HUDEP-2 (cell line): ENCODE results near the gene CAPNS2.
"Not testable (repeated sequence)": the region's sequence is repeated elsewhere in the genome, so short reads cannot be mapped to it uniquely, and the experiment has no call there.

Source experiments
- DNase-seq, 76 experiments: peaks; one replicate each; lab custom pipeline; 2025; ENCODE audit not compliant: unreplicated experiment in 76 of 76; lab: John Stamatoyannopoulos, UW

Gene CAPNS2

DNA sequence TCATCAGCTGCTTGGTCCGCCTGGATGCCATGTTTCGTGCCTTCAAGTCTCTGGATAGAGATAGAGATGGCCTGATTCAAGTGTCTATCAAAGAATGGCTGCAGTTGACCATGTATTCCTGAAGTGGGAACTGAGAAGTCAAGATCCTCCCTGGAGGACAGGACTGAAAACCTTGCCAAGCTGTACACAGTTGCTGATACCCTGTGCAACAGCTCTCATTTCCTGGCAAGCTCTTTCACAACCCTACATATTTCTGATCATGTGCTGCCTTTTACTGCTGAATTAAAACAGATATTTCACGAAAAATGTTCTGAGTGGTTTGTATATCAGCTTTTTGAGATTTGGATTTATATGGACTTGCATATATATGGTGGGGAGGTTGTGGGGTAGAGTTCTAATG is 898 bp downstream of the CAPNS2 start:
- DNase-seq = no peak

DNA sequence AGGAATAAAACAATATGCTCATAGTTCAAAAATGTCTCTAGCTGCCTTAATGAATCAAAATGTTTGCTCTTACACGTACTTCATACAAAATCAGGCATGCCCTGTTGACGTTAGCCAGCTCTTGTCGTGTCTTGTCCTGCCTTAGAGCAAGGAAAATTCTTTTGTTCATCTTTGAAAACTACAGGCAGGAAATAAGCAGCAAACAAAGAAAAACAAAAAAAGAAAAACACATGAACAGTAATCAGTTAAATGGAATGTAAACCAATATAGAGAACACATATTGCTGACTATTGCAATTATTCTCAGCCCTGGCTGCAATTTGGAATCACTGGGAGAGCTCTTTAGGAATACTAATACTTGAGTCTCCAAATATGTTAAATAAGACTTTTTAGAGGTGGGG is 1.7 kb downstream of the CAPNS2 start:
- no peak for DNase-seq

DNA sequence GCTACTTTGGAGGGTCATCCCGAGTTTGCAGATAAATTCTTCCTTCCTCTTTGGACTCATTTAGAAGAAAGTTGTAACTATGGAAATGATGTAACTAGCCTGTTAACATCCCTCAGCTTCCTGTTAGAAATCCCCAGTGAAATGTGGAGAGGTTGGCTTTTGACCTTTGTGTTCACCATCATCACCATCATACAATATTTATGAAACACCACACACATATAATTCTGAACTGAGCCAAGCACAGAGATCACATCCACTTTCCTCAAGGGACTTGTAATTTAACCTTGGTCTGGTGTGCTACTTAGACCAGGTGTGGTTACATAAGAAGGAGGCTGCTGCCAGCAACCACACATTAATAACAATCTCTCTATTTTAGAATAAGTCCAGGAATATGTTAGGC is 2.5 kb downstream of the CAPNS2 start:
- no peak for DNase-seq

DNA sequence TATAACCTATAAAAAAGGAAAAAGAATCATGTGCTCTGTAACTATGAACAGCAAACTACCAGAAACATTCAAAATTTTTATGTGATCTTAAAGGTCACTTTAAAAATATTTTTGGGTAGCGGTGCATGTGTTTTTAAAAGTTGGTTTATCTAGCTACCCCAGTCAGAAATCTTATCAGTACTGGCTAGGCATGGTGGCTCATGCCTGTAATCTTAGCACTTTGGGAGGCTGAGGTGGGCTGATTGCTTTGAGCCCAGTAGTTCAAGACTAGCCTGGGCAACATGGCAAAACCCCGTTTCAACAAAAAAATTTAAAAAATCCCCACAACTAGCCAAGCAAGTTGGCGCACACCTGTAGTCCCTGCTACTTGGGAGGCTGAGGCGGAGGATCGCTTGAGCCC is 3.7 kb downstream of the CAPNS2 start:
- DNase-seq = peak in 14 of 76 experiments; percentile 0 to 30 (median 6)

DNA sequence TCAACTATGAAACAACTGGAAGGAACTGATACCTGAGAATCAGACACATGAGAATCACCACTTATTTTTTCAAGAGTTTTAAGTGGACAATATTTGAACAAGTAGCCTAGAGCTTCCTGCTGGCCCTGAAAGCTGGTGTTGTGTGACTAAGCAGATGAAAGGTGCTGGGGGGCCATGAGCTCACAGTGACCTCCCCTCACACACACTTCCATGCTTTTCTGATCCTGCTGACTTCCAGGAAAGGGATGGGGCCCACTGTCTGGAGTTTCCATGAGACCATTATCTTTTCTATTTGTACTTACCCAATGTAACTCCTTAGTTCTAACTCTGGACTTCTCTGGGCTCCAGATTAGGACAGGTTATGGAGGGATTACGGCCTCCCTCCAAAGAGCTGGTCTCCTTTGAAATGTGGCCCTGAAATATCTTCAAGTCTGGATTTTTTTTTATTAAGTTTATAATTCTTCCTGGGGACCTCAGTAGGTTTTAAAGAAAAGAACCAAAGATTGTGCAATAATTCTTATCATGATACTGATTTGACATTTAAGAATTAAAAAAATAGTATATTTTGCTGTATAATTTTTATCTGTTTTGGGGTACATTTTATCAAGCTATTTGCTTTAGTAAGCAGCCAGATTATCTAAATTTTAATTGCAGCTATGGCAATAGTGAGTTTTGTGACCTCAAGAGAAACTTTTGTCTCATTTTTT is 4.9 kb downstream of the CAPNS2 start:
- no peak for DNase-seq

DNA sequence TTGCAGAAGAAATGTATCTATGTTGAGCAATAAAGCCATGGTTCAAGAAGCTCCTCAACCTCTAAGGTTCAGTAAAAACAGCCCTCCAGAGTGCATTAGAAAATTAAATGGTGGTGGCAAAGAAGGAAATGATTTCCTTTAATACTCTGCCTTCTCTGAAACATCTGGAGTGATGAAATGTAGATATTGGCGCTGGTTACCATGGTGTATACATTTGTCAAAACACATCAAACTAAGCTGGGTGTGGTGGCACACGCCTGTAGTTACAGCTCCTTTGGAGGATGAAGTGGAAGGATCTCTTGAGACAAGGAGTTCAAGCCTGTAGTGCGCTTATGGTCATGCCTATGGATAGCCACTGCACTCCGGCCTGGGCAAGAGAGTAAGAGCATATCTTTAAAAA is 6.0 kb downstream of the CAPNS2 start:
- DNase-seq = no peak

DNA sequence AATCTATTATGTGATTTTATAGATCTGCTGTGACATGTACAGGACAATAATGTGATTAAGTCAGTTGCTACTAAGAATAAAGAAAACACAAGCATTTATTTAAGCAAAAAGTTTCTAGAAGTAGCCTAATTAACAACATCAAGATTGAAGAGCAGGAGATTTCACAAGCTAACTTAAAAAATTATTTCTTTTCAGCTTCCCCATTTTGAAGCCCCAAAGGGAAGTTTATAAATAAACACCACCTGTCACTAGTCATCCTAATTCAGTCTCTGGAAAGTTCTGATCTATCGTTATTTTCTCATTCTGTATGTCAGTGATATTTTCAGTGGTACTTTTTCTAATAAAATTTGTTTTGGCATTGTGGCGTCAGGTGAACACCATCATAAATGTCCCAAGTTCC is 8.3 kb downstream of the CAPNS2 start:
- DNase-seq = no peak

DNA sequence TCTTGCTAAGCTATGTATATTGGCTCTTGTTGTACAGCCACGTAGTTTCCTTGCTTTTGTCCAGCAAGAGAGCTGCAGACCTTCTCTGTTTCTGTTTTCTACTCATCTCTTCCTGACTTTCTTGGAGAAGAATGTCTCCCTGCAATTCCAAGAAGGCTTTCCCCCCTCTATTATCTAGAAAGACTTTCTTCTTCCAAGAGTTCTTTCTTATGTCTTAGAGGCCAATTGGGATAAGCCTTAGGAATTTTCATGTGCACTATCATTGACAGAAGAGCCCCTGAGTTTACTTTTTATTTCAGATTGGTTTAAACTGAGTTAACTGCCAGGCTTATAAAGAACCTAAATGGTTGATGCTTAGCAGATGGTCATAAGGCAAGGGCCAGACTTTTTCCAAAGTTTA is 9.0 kb downstream of the CAPNS2 start:
- no peak for DNase-seq

DNA sequence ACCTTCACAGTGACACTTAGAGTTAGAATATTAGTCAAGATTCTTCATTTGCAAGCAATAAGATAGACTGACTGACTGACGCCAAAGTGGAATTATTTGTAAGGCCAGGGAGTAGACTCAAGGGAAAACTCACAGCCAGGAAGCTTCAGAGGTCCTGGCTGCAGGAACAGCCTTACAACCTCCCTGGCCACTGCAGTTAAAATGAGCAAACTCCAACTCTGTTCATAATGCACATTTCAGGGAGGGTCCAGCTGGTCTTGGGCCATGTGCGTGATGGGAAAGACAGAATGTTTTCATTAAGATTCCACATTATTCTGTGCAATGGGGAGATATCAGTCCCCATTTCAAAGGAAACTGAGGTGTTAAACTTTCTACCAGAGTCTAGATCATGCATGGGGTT is 9.9 kb downstream of the CAPNS2 start:
- no peak for DNase-seq

DNA sequence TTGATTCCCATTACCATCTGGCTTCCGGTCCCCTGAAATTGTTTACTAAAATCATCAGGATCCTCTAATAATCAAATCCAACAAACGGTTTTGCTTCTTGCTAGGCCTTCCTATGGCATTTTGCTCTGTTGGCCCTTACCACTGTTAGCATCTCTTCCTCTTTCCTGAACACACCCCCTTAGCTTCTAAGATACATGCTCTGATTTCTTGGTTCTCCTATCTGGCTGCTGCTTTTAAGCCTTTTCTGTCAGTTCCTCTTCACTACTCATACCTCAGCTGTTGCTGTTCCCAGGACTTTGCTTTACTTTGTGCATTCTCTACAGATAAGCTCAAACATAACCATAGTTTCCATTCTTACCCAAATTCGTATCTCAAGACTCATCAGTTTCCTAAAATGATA is 11.4 kb downstream of the CAPNS2 start:
- no peak for DNase-seq

DNA sequence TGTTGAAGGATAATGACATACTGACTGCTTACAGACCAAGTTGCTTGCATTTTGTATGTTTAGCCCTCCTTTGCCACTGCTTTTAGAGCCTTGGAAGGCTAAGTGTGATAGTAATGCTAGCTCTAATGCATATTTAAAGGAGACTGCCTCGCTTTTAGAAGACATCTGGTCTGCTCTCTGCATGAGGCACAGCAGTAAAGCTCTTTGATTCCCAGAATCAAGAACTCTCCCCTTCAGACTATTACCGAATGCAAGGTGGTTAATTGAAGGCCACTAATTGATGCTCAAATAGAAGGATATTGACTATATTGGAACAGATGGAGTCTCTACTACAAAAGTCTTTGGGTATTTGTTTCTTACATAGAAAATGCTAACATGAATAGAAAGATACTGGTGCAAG is 19.1 kb downstream of the CAPNS2 start:
- DNase-seq = no peak

DNA sequence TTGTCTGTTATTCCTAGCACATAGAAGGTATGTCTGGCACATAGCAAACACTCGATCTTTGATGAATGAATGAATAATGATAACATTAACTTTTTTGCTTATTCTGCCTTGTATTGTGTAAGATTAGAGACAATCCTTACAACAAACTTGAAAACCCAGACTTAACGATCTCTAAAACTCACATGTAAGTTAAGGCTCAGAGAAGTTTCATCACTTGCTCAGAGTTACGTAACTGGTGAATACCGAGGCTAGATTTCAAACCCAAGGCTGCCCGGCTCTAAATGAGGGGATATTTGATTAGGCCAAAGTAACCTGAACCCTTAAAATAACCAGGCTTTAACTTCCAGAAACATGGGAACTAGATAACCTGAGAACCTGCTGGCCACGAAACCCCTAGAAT is 22.3 kb downstream of the CAPNS2 start:
- DNase-seq = no peak

DNA sequence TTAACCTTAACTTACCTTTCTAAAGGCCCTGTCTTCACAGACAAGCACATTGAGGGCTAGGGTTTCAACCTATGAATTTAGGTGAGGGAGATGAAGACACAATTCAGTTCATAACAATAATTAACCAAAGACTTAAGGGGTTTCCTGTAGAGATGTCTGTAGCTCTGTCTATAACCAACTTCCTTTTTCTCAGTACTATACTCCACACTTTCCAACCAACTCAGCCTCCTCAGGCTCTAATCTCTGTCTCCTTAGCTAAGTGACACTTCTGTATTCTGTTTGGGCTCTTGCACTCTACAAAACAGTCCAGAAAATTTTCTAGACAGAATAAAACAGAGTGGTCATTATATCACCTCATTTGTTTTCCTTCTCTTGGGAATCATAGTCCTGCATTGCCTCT is 25.8 kb downstream of the CAPNS2 start:
- DNase-seq = no peak

DNA sequence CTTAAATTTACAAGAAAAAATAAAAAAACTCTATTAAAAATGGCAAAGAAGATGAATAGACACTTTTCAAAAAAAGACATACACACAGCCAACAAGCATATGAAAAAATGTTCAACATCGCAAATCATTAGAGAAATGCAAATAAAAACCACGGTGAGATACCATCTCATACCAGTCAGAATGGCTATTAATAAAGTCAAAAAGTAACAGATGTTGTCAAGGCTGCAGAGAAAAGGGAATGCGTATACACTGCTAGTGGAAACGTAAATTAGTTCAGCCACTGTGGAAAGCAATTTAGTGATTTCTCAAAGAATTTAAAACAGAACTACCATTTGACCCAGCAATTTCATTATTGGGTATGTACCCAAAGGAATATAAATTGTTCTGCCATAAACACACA is 31.4 kb downstream of the CAPNS2 start:
- DNase-seq = no peak

DNA sequence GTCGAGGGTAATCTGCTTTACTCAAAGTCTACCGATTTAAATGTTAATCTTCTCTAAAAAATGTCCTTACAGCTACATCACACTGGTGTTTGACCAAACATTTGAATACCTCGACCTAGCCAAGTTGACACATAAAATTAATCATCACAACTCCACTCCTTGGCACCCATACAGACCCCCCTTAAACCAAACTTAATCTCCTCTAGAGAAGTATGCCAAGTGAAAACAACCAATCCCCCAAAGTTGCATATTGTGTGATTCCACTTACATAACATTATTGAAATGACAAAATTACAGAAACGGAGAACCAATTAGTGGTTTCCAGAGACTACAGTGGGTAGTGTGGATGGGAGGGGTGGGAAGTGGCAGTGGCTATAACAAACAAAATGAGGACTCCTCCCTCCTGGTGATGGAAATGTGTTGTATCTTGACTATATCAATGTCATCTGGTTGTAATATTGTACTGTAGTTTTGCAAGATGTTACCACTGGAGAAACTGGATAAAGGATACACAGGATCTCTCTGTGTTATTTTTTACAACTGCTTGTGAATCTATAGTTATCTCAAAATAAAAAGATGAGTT is 39.4 kb downstream of the CAPNS2 start:
- DNase-seq = no peak

DNA sequence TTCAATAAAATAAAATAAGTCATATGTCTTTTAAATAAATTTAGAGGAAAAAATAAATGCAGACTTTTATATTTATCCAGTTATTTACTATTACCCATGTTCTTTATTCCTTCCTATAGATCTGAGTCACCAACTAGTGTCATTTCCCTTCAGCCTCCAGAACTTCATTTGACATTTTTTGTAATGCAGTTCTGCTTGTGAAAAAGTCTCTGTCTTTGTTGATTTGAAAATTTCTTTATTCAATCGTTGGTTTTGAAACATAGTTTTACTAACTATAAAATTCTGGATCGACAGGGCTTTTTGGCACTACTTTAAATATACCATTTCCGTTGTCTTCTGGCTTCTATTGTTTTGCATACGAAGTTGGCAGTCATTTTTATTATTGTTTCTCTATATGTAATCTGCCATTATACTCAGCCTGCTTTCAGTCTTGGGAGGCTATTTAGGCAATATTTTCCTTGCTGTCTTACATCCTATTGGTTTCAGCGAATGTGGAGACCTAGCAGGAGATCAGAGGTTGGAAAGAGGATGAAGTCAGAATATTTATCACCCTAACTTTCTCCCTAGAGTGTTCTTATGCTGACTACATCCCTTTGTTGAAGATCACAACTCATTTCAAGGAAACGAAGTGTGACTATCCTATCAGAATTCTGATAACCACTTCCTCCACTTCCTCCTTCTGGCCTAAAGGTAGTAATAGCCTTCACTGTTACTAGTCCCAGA is 47.3 kb downstream of the CAPNS2 start:
- no peak for DNase-seq

DNA sequence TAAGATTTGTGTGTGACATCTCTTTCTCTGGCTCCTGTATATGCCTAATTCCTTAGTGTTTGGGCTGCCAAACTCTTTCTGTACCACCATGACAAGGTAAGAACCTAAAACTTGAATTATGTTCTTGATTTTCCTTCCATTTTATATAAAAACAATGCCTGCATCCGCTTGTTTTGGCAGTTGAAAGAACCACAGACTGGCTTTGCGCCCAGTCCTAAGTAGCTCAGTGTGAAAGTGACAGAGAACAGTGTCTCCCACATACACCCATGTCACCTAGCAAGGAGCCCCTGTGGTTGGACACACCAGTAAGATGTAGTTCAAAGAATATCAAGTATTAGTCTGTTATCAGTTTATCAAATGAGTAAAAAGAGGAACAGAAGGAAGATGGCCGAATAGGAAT is 48.6 kb downstream of the CAPNS2 start:
- no peak for DNase-seq

DNA sequence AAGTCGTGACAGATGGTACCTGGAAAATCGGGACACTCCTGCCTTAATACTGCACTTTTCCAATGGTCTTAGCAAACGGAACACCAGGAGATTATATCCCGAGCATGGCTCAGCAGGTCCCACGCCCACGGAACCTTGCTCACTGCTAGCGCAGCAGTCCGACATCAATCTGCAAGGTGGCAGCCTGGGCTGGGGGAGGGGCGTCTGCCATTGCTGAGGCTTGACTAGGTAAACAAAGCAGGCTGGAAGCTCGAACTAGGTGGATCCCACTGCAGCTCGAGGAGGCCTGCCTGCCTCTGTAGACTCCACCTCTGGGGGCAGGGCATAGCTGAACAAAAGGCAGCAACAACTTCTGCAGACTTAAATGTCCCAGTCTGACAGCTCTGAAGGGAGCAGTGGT is 49.2 kb downstream of the CAPNS2 start:
- DNase-seq = not testable (repeated sequence)
